CD14-positive monocyte (primary cell): Measurements from ENCODE around the gene CRYZ. TPM values are rescaled to one million over a fixed set of nuclear protein-coding genes. Genes with fewer than 3 reads are reported as not detected.

ENCODE experiments used
- DNase-seq, 3 donors: peaks; one replicate each; pipeline ENCODE4 v3.0.0-alpha.2; 2011 to 2022
- H2AFZ ChIP-seq: 2 replicates; pipeline ENCODE4 v1.6.0; 2012; ENCODE audit warnings: mild to moderate bottlenecking, low read depth, low read length, inconsistent platforms; ENCODE audit not compliant: insufficient read depth, poor library complexity, severe bottlenecking
- H3K27ac ChIP-seq, 2 donors: 1 replicate in 1 of 2; 2 replicates in 1 of 2; pipeline ENCODE4 v1.5.1; 2012 to 2013; ENCODE audit warnings: low read length in 2 of 2, control low read depth in 1 of 2, inconsistent platforms in 1 of 2, low read depth in 1 of 2, mild to moderate bottlenecking in 1 of 2
- H3K27me3 ChIP-seq, 2 donors: one replicate each; pipeline versions ENCODE4 v1.6.0 to v1.6.1; 2011 to 2013; ENCODE audit warnings: low read length in 2 of 2; ENCODE audit not compliant: control insufficient read depth in 2 of 2, insufficient read depth in 2 of 2
- H3K36me3 ChIP-seq, 2 donors: replicated peaks in 1 of 2; 1 replicate in 1 of 2; 2 replicates in 1 of 2; pipeline versions ENCODE4 v1.5.1 to v1.6.1; 2012 to 2013; ENCODE audit warnings: low read length in 2 of 2, control low read depth in 1 of 2, inconsistent platforms in 1 of 2, mild to moderate bottlenecking in 1 of 2; ENCODE audit not compliant: insufficient read depth in 2 of 2, control insufficient read depth in 1 of 2
- H3K4me1 ChIP-seq, 2 donors: 1 replicate in 1 of 2; 2 replicates in 1 of 2; pipeline versions ENCODE4 v1.5.1 to v1.6.1; 2012 to 2013; ENCODE audit warnings: low read length in 2 of 2, control low read depth in 1 of 2, inconsistent platforms in 1 of 2, mild to moderate bottlenecking in 1 of 2, moderate library complexity in 1 of 2; ENCODE audit not compliant: insufficient read depth in 2 of 2, control insufficient read depth in 1 of 2
- H3K4me2 ChIP-seq: replicated peaks from 2 replicates; pipeline ENCODE3; 2012; ENCODE audit warnings: low read length, moderate library complexity, mild to moderate bottlenecking; ENCODE audit not compliant: poor library complexity, severe bottlenecking; ENCODE audit errors: extremely low read depth
- H3K4me3 ChIP-seq, 3 experiments: fragments of 200-600 bp in 1 of 3; sonication (generic) in 1 of 3; replicated peaks in 1 of 3; 1 replicate in 2 of 3; 2 replicates in 1 of 3; pipeline ENCODE4 v1.5.1; 2011 to 2013; ENCODE audit warnings: low read length in 3 of 3, mild to moderate bottlenecking in 3 of 3, control low read depth in 2 of 3, low read depth in 2 of 3, inconsistent platforms in 1 of 3, moderate library complexity in 1 of 3
- H3K79me2 ChIP-seq: 2 replicates; pipeline ENCODE4 v1.6.0; 2012; ENCODE audit warnings: mild to moderate bottlenecking, control low read depth, inconsistent platforms, low read length, moderate library complexity; ENCODE audit not compliant: insufficient read depth
- H3K9ac ChIP-seq: 2 replicates; pipeline ENCODE4 v1.6.0; 2017; ENCODE audit warnings: low read length, mild to moderate bottlenecking; ENCODE audit not compliant: insufficient read depth, poor library complexity, severe bottlenecking
- H3K9me3 ChIP-seq, 2 donors: replicated peaks in 1 of 2; 1 replicate in 1 of 2; 2 replicates in 1 of 2; pipeline versions ENCODE4 v1.5.1 to v1.6.1; 2012 to 2013; ENCODE audit warnings: low read length in 2 of 2, control low read depth in 1 of 2; ENCODE audit not compliant: control insufficient read depth in 1 of 2, insufficient read depth in 1 of 2
- H4K20me1 ChIP-seq: 2 replicates; pipeline ENCODE4 v1.6.0; 2012; ENCODE audit warnings: mild to moderate bottlenecking, low read length, control low read depth, moderate library complexity; ENCODE audit not compliant: insufficient read depth
- H3K27ac Mint-ChIP-seq, 7 donors: one replicate each; pipeline ENCODE4 v1.8.0; 2020; ENCODE audit warnings: mild to moderate bottlenecking in 7 of 7, mixed read lengths in 7 of 7, moderate library complexity in 6 of 7, inconsistent platforms in 2 of 7
- H3K27me3 Mint-ChIP-seq, 3 donors: one replicate each; pipeline ENCODE4 v1.8.0; 2021 to 2022; ENCODE audit warnings: low read depth in 3 of 3, mild to moderate bottlenecking in 3 of 3, mixed read lengths in 3 of 3, moderate library complexity in 3 of 3, inconsistent platforms in 1 of 3
- H3K36me3 Mint-ChIP-seq, 2 donors: one replicate each; pipeline ENCODE4 v1.8.0; 2020; ENCODE audit warnings: mixed read lengths in 2 of 2, inconsistent platforms in 1 of 2, mild to moderate bottlenecking in 1 of 2
- H3K4me1 Mint-ChIP-seq: one replicate; pipeline ENCODE4 v1.8.0; 2020; ENCODE audit warnings: mild to moderate bottlenecking, mixed read lengths
- H3K4me3 Mint-ChIP-seq, 2 donors: one replicate each; pipeline ENCODE4 v1.8.0; 2020; ENCODE audit warnings: mild to moderate bottlenecking in 2 of 2, mixed read lengths in 2 of 2, moderate library complexity in 1 of 2
- H3K9me3 Mint-ChIP-seq, 7 donors: one replicate each; pipeline ENCODE4 v1.8.0; 2020 to 2022; ENCODE audit warnings: mixed read lengths in 7 of 7, mild to moderate bottlenecking in 6 of 7, moderate library complexity in 6 of 7, inconsistent platforms in 2 of 7
- WGBS: methylation state at CpG from one replicate; pipeline ENCODE4 v1.1.5; 2013; ENCODE audit warnings: missing lambda C conversion rate; ENCODE audit not compliant: insufficient coverage; 5-methylcytosine and 5-hydroxymethylcytosine counted together
- intact Hi-C, 2 donors: fragments of 100-400 bp; cut with micrococcal nuclease; formaldehyde crosslinking; loops; one replicate each; pipeline versions ENCODE4 v1.15.0 to v1.15.1; 2023
- polyA plus RNA-seq, 3 donors: library from polyadenylated mRNA; depleted of rRNA in 1 of 3; unstranded in 2 of 3; stranded (reverse) in 1 of 3; fragments of 300-500 nt in 2 of 3; fragments of >200 nt in 1 of 3; fragmentation: Illumina TruSeq in 2 of 3; gene quantifications; 1 replicate in 2 of 3; 2 replicates in 1 of 3; pipeline ENCODE4 v1.2.3, GENCODE V29; 2012 to 2021
- TF ChIP-seq, protein P1 (sequence below): fragments of 200-600 bp; IDR thresholded peaks from one replicate; pipeline ENCODE4 v1.8.0; 2022; ENCODE audit warnings: antibody characterized with exemption, mild to moderate bottlenecking

The CRYZ gene
- polyA plus RNA-seq, 3 donors = 1.6 to 16.4 (median 6.1) TPM

GRCh38 chr1:74715806-74716205 is 17.0 kb downstream of the CRYZ start:
- Histone ChIP-seq H3K4me1 (no peaks in the 10 kb centered on the region), H3K27ac (no peak overlapping the region), H3K4me2 (no peak overlapping the region), H3K4me3 (no peak overlapping the region), H3K36me3 (no peaks in the 10 kb centered on the region), H3K79me2 (no peaks in the 10 kb centered on the region), H3K9ac (no peak overlapping the region), H2AFZ (no peak overlapping the region), H3K9me3 (no peaks in the 10 kb centered on the region), H4K20me1 (no peaks in the 10 kb centered on the region), H3K27me3 (no peaks in the 10 kb centered on the region)
- Mint-ChIP-seq H3K27ac (no peak overlapping the region), H3K4me1 (no peaks in the 10 kb centered on the region), H3K9me3 (peaks cover 0 to under 1% (median 0%) of the 10 kb centered on the region in 7 donors), H3K27me3 (no peaks in the 10 kb centered on the region), H3K36me3 (peaks cover 8 to 12% of the 10 kb centered on the region in 2 donors), H3K4me3 (no peak overlapping the region)
- WGBS = 100% methylated on average over 1 of the region's 6 CpGs
- intact Hi-C loops = no loop called here
- TF ChIP-seq, protein P1, sequence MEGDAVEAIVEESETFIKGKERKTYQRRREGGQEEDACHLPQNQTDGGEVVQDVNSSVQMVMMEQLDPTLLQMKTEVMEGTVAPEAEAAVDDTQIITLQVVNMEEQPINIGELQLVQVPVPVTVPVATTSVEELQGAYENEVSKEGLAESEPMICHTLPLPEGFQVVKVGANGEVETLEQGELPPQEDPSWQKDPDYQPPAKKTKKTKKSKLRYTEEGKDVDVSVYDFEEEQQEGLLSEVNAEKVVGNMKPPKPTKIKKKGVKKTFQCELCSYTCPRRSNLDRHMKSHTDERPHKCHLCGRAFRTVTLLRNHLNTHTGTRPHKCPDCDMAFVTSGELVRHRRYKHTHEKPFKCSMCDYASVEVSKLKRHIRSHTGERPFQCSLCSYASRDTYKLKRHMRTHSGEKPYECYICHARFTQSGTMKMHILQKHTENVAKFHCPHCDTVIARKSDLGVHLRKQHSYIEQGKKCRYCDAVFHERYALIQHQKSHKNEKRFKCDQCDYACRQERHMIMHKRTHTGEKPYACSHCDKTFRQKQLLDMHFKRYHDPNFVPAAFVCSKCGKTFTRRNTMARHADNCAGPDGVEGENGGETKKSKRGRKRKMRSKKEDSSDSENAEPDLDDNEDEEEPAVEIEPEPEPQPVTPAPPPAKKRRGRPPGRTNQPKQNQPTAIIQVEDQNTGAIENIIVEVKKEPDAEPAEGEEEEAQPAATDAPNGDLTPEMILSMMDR = no peak
- DNase-seq = no peak

DNA sequence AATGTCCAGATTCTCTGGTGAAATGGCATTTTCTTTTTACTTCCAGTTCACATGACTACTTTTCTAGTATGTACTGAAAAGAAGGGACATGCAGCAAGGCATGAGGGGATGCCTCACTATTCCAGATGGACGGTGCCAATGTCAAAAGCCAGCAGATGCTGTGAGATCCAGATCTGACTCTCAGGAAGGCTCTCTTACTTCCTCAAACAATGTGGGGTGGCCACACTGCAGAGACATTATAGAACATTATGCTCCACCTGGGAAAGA is 17.7 kb downstream of the CRYZ start:
- Histone ChIP-seq H3K36me3 (no peaks in the 10 kb centered on the region), H3K4me2 (no peak overlapping the region), H3K79me2 (no peaks in the 10 kb centered on the region), H3K4me3 (no peak overlapping the region), H3K9ac (no peak overlapping the region), H3K9me3 (no peaks in the 10 kb centered on the region), H4K20me1 (no peaks in the 10 kb centered on the region), H3K27me3 (no peaks in the 10 kb centered on the region), H2AFZ (no peak overlapping the region), H3K4me1 (no peaks in the 10 kb centered on the region), H3K27ac (no peak overlapping the region)
- peaks cover 8 to 11% of the 10 kb centered on the region in 2 donors for H3K36me3 Mint-ChIP-seq
- 100% methylated on average over 1 of the region's 1 CpG for WGBS
- TF ChIP-seq, protein P1 = no peak
- H3K4me1 Mint-ChIP-seq = no peaks in the 10 kb centered on the region
- no peak overlapping the region for H3K27ac Mint-ChIP-seq
- no peak for DNase-seq
- no peaks in the 10 kb centered on the region for H3K27me3 Mint-ChIP-seq
- intact Hi-C loops = no loop called here
- no peak overlapping the region for H3K4me3 Mint-ChIP-seq
- H3K9me3 Mint-ChIP-seq = peaks cover 0 to 2% (median 0%) of the 10 kb centered on the region in 7 donors
